Endothelial cell of umbilical vein (primary cell): Measurements from ENCODE around the gene P2RX1. TPM values are rescaled to one million over a fixed set of nuclear protein-coding genes. Genes with fewer than 3 reads are reported as not detected.
"Not testable (repeated sequence)": the region's sequence is repeated elsewhere in the genome, so short reads cannot be mapped to it uniquely, and the experiment has no call there.

Source experiments
- BruUV-seq: library from RNA; stranded (reverse); fragments of 400-500 nt; replicated peaks from 2 replicates; lab custom pipeline; 2021; lab: Mats Ljungman, UMichigan
- CTCF ChIA-PET: fragments of 300-600, 350-600 bp; sonication (Branson Sonifier 250); formaldehyde crosslinking; loops from one replicate; lab custom pipeline; 2021; ENCODE audit warnings: antibody characterized with exemption, inconsistent platforms; lab: Charles Lee
- POLR2A ChIA-PET: fragments of 300-600, 350-600 bp; sonication (Branson Sonifier 250); formaldehyde crosslinking; loops from one replicate; lab custom pipeline; 2021; ENCODE audit warnings: antibody characterized with exemption, inconsistent platforms; lab: Charles Lee
- DNase-seq: peaks from one replicate; pipeline ENCODE4 v3.0.0-alpha.2; 2011; ENCODE audit warnings: low read depth, low spot score
- FAIRE-seq: peaks from 2 replicates; lab custom pipeline; 2011; peaks lifted over from hg19 to GRCh38; lab: Jason Lieb, UNC
- H2AFZ ChIP-seq: 2 replicates; pipeline ENCODE4 v1.6.0; 2012; ENCODE audit warnings: low read depth, low read length, control low read depth, inconsistent platforms
- H3K27ac ChIP-seq: 2 replicates; pipeline ENCODE4 v1.5.1; 2011; ENCODE audit warnings: low read depth, mild to moderate bottlenecking, control low read depth, low read length, moderate library complexity; ENCODE audit not compliant: insufficient read depth
- H3K27me3 ChIP-seq, 2 experiments: 2 replicates each; pipeline versions ENCODE4 v1.6.0 to v1.6.1; 2011; ENCODE audit warnings: low read length in 2 of 2, mixed read lengths in 1 of 2; ENCODE audit not compliant: control insufficient read depth in 2 of 2, insufficient read depth in 2 of 2
- H3K36me3 ChIP-seq, 2 experiments: 2 replicates in 1 of 2; 3 replicates in 1 of 2; pipeline ENCODE4 v1.5.1; 2011; ENCODE audit warnings: low read length in 2 of 2, mild to moderate bottlenecking in 1 of 2, moderate library complexity in 1 of 2; ENCODE audit not compliant: control insufficient read depth in 2 of 2, insufficient read depth in 2 of 2; ENCODE audit errors: extremely low read depth in 1 of 2
- H3K4me1 ChIP-seq: 3 replicates; pipeline ENCODE4 v1.5.1; 2011; ENCODE audit warnings: mild to moderate bottlenecking, low read length; ENCODE audit not compliant: control insufficient read depth, insufficient read depth; ENCODE audit errors: extremely low read depth
- H3K4me2 ChIP-seq: 2 replicates; pipeline ENCODE4 v1.6.1; 2011; ENCODE audit warnings: low read length, control low read depth, mixed read lengths; ENCODE audit not compliant: insufficient read depth
- H3K4me3 ChIP-seq, 3 experiments: fragments of 200-600 bp in 1 of 3; sonication (generic), shearing (Covaris generic) in 1 of 3; replicated peaks in 1 of 3; 2 replicates each; pipeline ENCODE4 v1.5.1; 2011 to 2016; ENCODE audit warnings: control low read depth in 3 of 3, low read length in 3 of 3, mild to moderate bottlenecking in 2 of 3, inconsistent platforms in 1 of 3, low read depth in 1 of 3, moderate library complexity in 1 of 3; ENCODE audit not compliant: insufficient read depth in 1 of 3
- H3K79me2 ChIP-seq: 2 replicates; pipeline ENCODE4 v1.6.0; 2012; ENCODE audit warnings: low read length, inconsistent platforms; ENCODE audit not compliant: control insufficient read depth, insufficient read depth
- H3K9ac ChIP-seq: replicated peaks from 2 replicates; pipeline ENCODE3; 2011; ENCODE audit warnings: low read length, control low read depth; ENCODE audit not compliant: insufficient read depth; ENCODE audit errors: extremely low read depth
- H3K9me1 ChIP-seq: replicated peaks from 3 replicates; pipeline ENCODE4 v1.6.0; 2011; ENCODE audit warnings: mild to moderate bottlenecking, low read length; ENCODE audit not compliant: control insufficient read depth, insufficient read depth; ENCODE audit errors: extremely low read depth
- H3K9me3 ChIP-seq: replicated peaks from 2 replicates; pipeline ENCODE4 v1.5.1; 2012; ENCODE audit warnings: low read length, inconsistent platforms; ENCODE audit not compliant: control insufficient read depth, insufficient read depth
- H4K20me1 ChIP-seq: replicated peaks from 2 replicates; pipeline ENCODE3; 2011; ENCODE audit warnings: mild to moderate bottlenecking, low read length; ENCODE audit not compliant: control insufficient read depth, insufficient read depth; ENCODE audit errors: extremely low read depth
- CTCF ChIP-seq, 2 donors: IDR thresholded peaks; 1 replicate in 1 of 2; 2 replicates in 1 of 2; pipeline ENCODE4 v1.5.1; 2011; ENCODE audit warnings: low read length in 2 of 2, mild to moderate bottlenecking in 2 of 2, moderate library complexity in 2 of 2, control low read depth in 1 of 2, inconsistent platforms in 1 of 2, low read depth in 1 of 2; ENCODE audit not compliant: insufficient read depth in 1 of 2; ENCODE audit errors: extremely low read depth in 1 of 2
- EZH2 ChIP-seq: IDR thresholded peaks from 2 replicates; pipeline ENCODE4 v1.6.1; 2012; ENCODE audit warnings: borderline replicate concordance, low read depth, mild to moderate bottlenecking, moderate library complexity, low read length, inconsistent platforms; ENCODE audit not compliant: severe bottlenecking
- GATA2 ChIP-seq: IDR thresholded peaks from 2 replicates; pipeline ENCODE4 v1.7.0; 2011; ENCODE audit warnings: low read depth, mild to moderate bottlenecking, moderate library complexity, mixed read lengths, low read length; ENCODE audit not compliant: insufficient read length, insufficient read depth
- MAX ChIP-seq: IDR thresholded peaks from 2 replicates; pipeline ENCODE4 v1.6.1; 2011; ENCODE audit not compliant: insufficient read depth, insufficient read length
- MYC ChIP-seq: IDR thresholded peaks from one replicate; pipeline ENCODE4 v1.6.1; 2011; ENCODE audit warnings: mild to moderate bottlenecking, low read depth, low read length
- POLR2A ChIP-seq: IDR thresholded peaks from 2 replicates; pipeline ENCODE4 v1.6.1; 2012; ENCODE audit warnings: low read depth, mild to moderate bottlenecking, control low read depth, low read length
- dilution Hi-C: fragments of 300-500 bp; cut with MboI; formaldehyde crosslinking; loops from one replicate; pipeline ENCODE4 v1.15.0; 2019; ENCODE audit warnings: low sequenced_read_pairs; ENCODE audit not compliant: extremely low pct_ligation_motif_present
- intact Hi-C: fragments of 100-400 bp; cut with micrococcal nuclease; formaldehyde crosslinking; loops from one replicate; pipeline ENCODE4 v1.10.0; 2022
- polyA plus RNA-seq, 4 experiments: library from polyadenylated mRNA; depleted of rRNA in 3 of 4; stranded (reverse) in 3 of 4; unstranded in 1 of 4; fragments of >200 nt; gene quantifications; 2 replicates each; pipeline versions ENCODE4 v1.2.1 to v1.2.3, GENCODE V29; 2011 to 2012; ENCODE audit warnings: missing spikeins in 1 of 4
- total RNA-seq: library from RNA; stranded (reverse); gene quantifications from 2 replicates; pipeline ENCODE4 v1.2.3, GENCODE V29; 2021

The P2RX1 gene
- total and polyA plus RNA-seq, 2 donors (not counting 3 experiments of a cell fraction or from before 2014, with no cell fraction given) = not detected

GRCh38 chr17:3854204-3854603 is 62.1 kb downstream of the P2RX1 start:
- H3K4me2 ChIP-seq, intact Hi-C loops, H3K79me2 ChIP-seq, POLR2A ChIA-PET, H3K4me3 ChIP-seq, H3K4me1 ChIP-seq, H3K27ac ChIP-seq, H2AFZ ChIP-seq, CTCF ChIA-PET, dilution Hi-C loops, H4K20me1 ChIP-seq, H3K9me1 ChIP-seq, H3K9ac ChIP-seq, H3K9me3 ChIP-seq, FAIRE-seq, DNase-seq, BruUV-seq, H3K36me3 ChIP-seq, H3K27me3 ChIP-seq: not testable (repeated sequence)

- Histone ChIP-seq H2AFZ (no peak overlapping the region), H3K79me2 (no peaks in the 10 kb centered on the region), H4K20me1 (no peaks in the 10 kb centered on the region), H3K27me3 (no peaks in the 10 kb centered on the region), H3K9me1 (no peaks in the 10 kb centered on the region), H3K4me1 (no peaks in the 10 kb centered on the region), H3K9me3 (no peaks in the 10 kb centered on the region), H3K4me2 (no peak overlapping the region), H3K4me3 (no peak overlapping the region), H3K27ac (no peak overlapping the region), H3K9ac (no peak overlapping the region), H3K36me3 (no peaks in the 10 kb centered on the region)
- TF ChIP-seq CTCF (IDR thresholded peaks at IDR 0.05; ENCODE audit: extremely low read depth in 1 of 2, insufficient read depth in 1 of 2, low read depth in 1 of 2, low read length in 2 of 2) (no peak), MYC (no peak), EZH2 (no peak), MAX (no peak), GATA2 (no peak), POLR2A (no peak)
- no peak for DNase-seq
- FAIRE-seq = no peak
- dilution Hi-C loops (no loop called here), intact Hi-C loops (no loop called here)
- POLR2A ChIA-PET = no interaction called here
- CTCF ChIA-PET = interaction anchor here (1.5 to 2.0 kb wide), 2 partner anchors 28 to 38 kb away, joined by 3 to 6 read pairs; no protein-coding TSS in a partner anchor
- BruUV-seq = no TSS peak
These were observed 63.7 kb downstream of the P2RX1 start for GRCh38 chr17:3852561-3852960.
